Activated CD8-positive, alpha-beta memory T cell treated with anti-CD3 and anti-CD28 coated beads for 36 hours (primary cell): ENCODE results near the gene HCRT. TPM values are rescaled to one million over a fixed set of nuclear protein-coding genes. Genes with fewer than 3 reads are reported as not detected.

Experiments
- CTCF ChIA-PET: fragments of 350-600 bp; sonication (Branson Sonifier 250); formaldehyde crosslinking; loops from one replicate; lab custom pipeline; 2021; ENCODE audit warnings: antibody characterized with exemption; lab: Charles Lee
- POLR2A ChIA-PET: fragments of 350-600 bp; sonication (Branson Sonifier 250); formaldehyde crosslinking; loops from one replicate; lab custom pipeline; 2021; ENCODE audit warnings: antibody characterized with exemption; lab: Charles Lee
- total RNA-seq, 2 experiments: library from RNA; stranded (reverse); gene quantifications; one replicate each; pipeline ENCODE4 v1.2.3, GENCODE V29; 2021

Gene HCRT
- total RNA-seq, 2 experiments from 2014 or later: not detected

DNA sequence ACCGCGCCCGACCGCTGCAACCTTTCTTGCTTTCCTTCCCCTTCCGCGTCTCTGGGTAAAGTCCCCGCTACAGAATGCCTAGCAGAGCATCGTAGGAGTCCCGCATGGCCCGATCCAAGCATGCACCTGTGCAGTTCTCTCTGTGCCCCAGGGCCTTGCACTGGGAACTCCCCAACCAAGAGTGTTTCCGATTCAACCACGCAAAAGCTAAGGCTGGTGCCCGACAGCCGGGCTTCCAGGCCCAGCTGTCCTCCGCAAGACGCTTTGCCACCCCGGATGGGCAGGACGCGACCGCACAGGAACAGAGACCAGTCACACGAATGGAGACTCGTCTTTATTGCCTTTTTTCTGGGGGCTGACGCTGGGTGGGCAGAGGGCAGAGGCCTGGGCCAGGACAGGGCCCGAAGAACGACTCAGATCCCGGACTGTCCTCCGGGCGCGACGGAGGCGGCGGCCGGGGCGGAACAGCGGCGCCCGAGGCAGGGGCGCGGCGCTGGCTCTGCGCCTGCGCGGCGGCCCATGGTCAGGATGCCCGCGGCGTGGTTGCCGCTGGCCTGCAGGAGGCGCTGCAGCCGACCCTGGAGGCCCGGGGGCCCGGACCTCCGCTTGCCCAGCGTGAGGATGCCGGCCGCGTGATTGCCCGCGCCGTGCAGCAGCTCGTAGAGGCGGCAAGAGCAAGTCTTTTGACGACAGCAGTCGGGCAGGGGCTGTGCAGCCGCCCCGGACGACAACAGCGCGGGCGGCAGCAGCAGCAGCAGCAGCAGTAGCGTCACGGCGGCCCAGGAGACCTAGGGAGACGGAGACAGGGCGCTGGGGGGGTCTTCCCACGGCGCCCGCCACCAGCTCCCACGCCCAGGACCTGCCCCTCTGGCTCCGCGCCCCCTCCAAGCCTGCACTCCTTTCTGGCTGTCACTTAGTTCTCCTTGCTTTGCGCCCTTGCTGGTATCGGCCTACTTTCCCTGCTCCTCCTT lies 1.2 kb downstream of the HCRT start:
- CTCF ChIA-PET: interaction anchor here (0.5 to 1.8 kb wide), 10 partner anchors 10 to 1579 kb away, joined by 3 to 7 read pairs (median 3); partner anchors contain the start of genes GHDC and NKIRAS2
- POLR2A ChIA-PET: interaction anchor here (0.6 to 1.3 kb wide), 5 partner anchors 10 to 92 kb away, joined by 3 to 6 read pairs (median 3); partner anchors contain the start of gene GHDC

- ChIA-PET POLR2A (interaction anchor here (1.0 to 1.3 kb wide), 2 partner anchors 10 to 12 kb away, joined by 3 read pairs; partner anchors contain the start of gene GHDC), CTCF (interaction anchor here (1.0 to 1.4 kb wide), 4 partner anchors 19 to 1578 kb away, joined by 3 to 4 read pairs (median 3); partner anchors contain the start of gene NKIRAS2)
Measured at GRCh38 chr17:42182927-42183734, 2.1 kb downstream of the HCRT start.

GRCh38 chr17:42181851-42182207 lies 3.4 kb downstream of the HCRT start:
- ChIA-PET POLR2A (interaction anchor here (0.6 to 1.1 kb wide), 2 partner anchors 12 to 242 kb away, joined by 3 to 8 read pairs; partner anchors contain the start of gene GHDC), CTCF (interaction anchor here (0.6 to 1.9 kb wide), 9 partner anchors 8 to 263 kb away, joined by 3 to 7 read pairs (median 4); partner anchors contain the start of genes ACLY, DNAJC7 and GHDC)

- ChIA-PET CTCF (interaction anchor here (0.6 to 1.9 kb wide), 11 partner anchors 9 to 262 kb away, joined by 3 to 7 read pairs (median 4); partner anchors contain the start of genes ACLY, DNAJC7 and GHDC), POLR2A (interaction anchor here (0.6 to 1.1 kb wide), 2 partner anchors 13 to 242 kb away, joined by 3 to 8 read pairs; partner anchors contain the start of gene GHDC)
Measured at GRCh38 chr17:42180922-42181850, 4.1 kb downstream of the HCRT start, which contains the start of gene KCNH4. Gene KCNH4, minus strand, starts transcription at chr17:42181142. Its CDS starts 197 bp downstream, at chr17:42180945.

GRCh38 chr17:42180411-42180921 lies 4.8 kb downstream of the HCRT start:
- CTCF ChIA-PET: interaction anchor here (0.6 to 1.9 kb wide), 9 partner anchors 10 to 133 kb away, joined by 3 to 7 read pairs (median 4); partner anchors contain the start of gene GHDC
- POLR2A ChIA-PET: interaction anchor here (0.6 kb wide), 1 partner anchor 87 kb away, joined by 3 read pairs; no protein-coding TSS in a partner anchor

GRCh38 chr17:42179911-42180410 lies 5.3 kb downstream of the HCRT start:
- CTCF ChIA-PET: interaction anchor here (0.5 to 1.8 kb wide), 9 partner anchors 14 to 1758 kb away, joined by 3 to 6 read pairs (median 4); partner anchors contain the start of gene GHDC
- POLR2A ChIA-PET: interaction anchor here (0.6 kb wide), 1 partner anchor 87 kb away, joined by 3 read pairs; no protein-coding TSS in a partner anchor

GRCh38 chr17:42179335-42179734 lies 5.9 kb downstream of the HCRT start:
- POLR2A ChIA-PET: no interaction called here

GRCh38 chr17:42178817-42179216 lies 6.4 kb downstream of the HCRT start:
- CTCF ChIA-PET: interaction anchor here (0.6 to 1.1 kb wide), 4 partner anchors 15 to 171 kb away, joined by 3 to 4 read pairs (median 3); no protein-coding TSS in a partner anchor

More at GRCh38 chr17:42179335-42179734, 5.9 kb downstream of the HCRT start:
- CTCF ChIA-PET: interaction anchor here (0.6 to 1.1 kb wide), 6 partner anchors 16 to 214 kb away, joined by 3 to 4 read pairs (median 3); no protein-coding TSS in a partner anchor

DNA sequence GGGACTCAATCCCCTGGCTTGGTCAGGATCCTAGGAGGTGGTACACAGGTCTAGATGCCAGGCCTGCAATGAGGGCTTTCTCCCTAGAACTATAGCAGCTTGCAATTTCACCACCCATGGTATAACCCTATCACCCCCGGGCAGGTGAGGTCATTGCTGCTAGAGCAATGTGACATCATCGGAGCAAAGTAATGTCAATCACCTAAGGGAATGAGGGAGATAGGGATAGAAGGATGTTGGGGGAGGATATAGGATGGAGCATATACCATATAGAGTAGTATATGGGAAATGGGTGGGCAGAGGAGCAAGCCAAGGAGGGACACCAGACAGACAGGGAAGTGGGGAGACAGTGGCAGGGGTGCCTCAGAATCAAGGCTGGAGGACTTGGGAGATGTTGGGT lies 7.6 kb downstream of the HCRT start:
- CTCF ChIA-PET: no interaction called here
- POLR2A ChIA-PET: no interaction called here

More at GRCh38 chr17:42178817-42179216, 6.4 kb downstream of the HCRT start:
- POLR2A ChIA-PET: interaction anchor here (0.6 kb wide), 1 partner anchor 196 kb away, joined by 6 read pairs; no protein-coding TSS in a partner anchor

GRCh38 chr17:42174126-42174783 lies 11.0 kb downstream of the HCRT start:
- CTCF ChIA-PET: interaction anchor here (0.6 kb wide), 1 partner anchor 15 kb away, joined by 8 read pairs; no protein-coding TSS in a partner anchor
- POLR2A ChIA-PET: interaction anchor here (0.5 kb wide), 1 partner anchor 488 kb away, joined by 5 read pairs; no protein-coding TSS in a partner anchor

DNA sequence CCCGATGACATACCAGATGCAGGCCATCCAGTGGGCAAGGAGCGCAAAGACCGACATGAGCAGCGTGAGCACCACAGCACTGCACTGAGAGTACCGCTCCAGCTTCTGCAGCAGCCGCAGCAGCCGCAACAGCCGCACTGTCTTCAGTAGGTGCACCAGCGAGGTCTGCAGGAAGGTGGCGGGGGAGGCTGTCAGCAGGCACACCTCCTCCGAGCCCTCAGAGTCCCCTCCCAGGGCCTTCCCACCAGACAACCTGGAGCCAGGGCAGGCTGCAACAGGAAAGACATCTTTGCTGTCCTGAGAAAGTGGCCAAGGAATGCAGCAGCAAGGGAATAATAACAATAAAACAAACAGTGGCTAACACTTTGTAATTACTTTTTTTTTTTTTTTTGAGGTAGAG lies 13.4 kb downstream of the HCRT start:
- ChIA-PET CTCF (interaction anchor here (0.6 kb wide), 1 partner anchor 207 kb away, joined by 3 read pairs; no protein-coding TSS in a partner anchor), POLR2A (no interaction called here)

DNA sequence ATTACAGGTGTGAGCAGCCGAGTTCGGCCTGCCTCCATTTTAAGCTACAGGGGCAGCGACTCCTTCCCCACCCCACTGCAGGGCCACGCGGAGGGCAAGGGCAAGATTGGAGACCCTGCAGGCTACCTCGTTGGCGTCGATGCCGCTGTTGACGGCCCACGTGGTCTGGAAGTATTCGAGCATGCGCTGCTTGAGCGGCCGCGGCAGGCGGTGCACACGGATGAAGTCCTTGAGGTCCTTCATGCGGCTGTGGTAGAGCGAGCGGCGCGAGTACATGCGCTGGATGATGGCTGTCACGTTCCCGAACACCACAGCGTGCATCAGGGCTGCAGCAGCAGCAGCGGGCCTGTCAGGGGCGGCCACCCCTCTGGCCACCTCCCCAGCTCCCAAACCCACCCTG lies 15.9 kb downstream of the HCRT start:
- POLR2A ChIA-PET: no interaction called here

DNA sequence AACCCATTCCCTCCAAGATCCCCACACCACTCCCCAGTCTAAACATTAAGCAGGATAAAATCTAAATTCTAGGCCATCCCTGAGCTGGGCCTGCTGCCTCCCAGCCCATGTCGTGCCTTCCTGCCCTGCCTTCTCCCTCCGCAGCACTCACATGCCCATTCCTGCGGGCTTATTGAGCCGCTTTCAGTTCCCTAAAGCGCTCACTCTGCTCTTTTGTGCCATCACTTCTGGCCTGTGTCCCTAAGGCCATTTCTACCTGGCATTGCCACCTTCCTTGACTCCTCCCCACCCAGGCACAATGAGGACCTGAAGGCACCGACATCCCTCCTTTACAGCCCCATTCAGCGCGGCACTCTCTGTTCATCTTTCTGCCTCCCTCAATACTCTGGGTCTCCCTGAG lies 17.4 kb downstream of the HCRT start:
- ChIA-PET CTCF (no interaction called here), POLR2A (no interaction called here)

More for the DNA sequence above, 15.9 kb downstream of the HCRT start:
- CTCF ChIA-PET: no interaction called here

GRCh38 chr17:42166196-42166763 lies 19.0 kb downstream of the HCRT start:
- POLR2A ChIA-PET: no interaction called here
- CTCF ChIA-PET: no interaction called here

- ChIA-PET POLR2A (no interaction called here), CTCF (no interaction called here)
Measured at GRCh38 chr17:42165751-42166150, 19.5 kb downstream of the HCRT start.
